ENCODE results near the gene SLC24A1.
A peak's percentile ranks its signal among the peaks of the same experiment; 100 is the strongest.
"Not testable (repeated sequence)": the region's sequence is repeated elsewhere in the genome, so short reads cannot be mapped to it uniquely, and the experiment has no call there.

The SLC24A1 gene

GRCh38 chr15:65598468-65598867, 23.3 kb upstream of the SLC24A1 start:
- Histone ChIP-seq H3K27me3 (ENCODE audit: low read depth, low read length) (no peaks in the 10 kb centered on the region), H3K9me3 (ENCODE audit: control insufficient read depth in 1 of 2, low read length in 2 of 2) (no peaks in the 10 kb centered on the region), H3K36me3 (ENCODE audit: control insufficient read depth in 1 of 2, insufficient read depth in 2 of 2, low read length in 2 of 2) (peaks cover 44 to 66% of the 10 kb centered on the region in 2 donors), H3K4me3 (ENCODE audit: low read depth in 1 of 2, low read length in 2 of 2) (no peak overlapping the region), H3K27ac (ENCODE audit: low read length) (no peak overlapping the region), H3K4me1 (ENCODE audit: control insufficient read depth in 1 of 2, insufficient read depth in 2 of 2, low read length in 2 of 2) (no peaks in the 10 kb centered on the region)

- H3K4me3 ChIP-seq (ENCODE audit: low read depth in 1 of 2, low read length in 2 of 2): no peak overlapping the region
- H3K27me3 ChIP-seq (ENCODE audit: low read depth, low read length): no peaks in the 10 kb centered on the region
- H3K4me1 ChIP-seq (ENCODE audit: control insufficient read depth in 1 of 2, insufficient read depth in 2 of 2, low read length in 2 of 2): no peaks in the 10 kb centered on the region
- H3K36me3 ChIP-seq (ENCODE audit: control insufficient read depth in 1 of 2, insufficient read depth in 2 of 2, low read length in 2 of 2): peaks cover 45 to 75% of the 10 kb centered on the region in 2 donors
- H3K27ac ChIP-seq (ENCODE audit: low read length): no peak overlapping the region
- no peaks in the 10 kb centered on the region for H3K9me3 ChIP-seq (ENCODE audit: control insufficient read depth in 1 of 2, low read length in 2 of 2)
Measured at GRCh38 chr15:65599677-65600076, 22.1 kb upstream of the SLC24A1 start.

- H3K27me3 ChIP-seq (ENCODE audit: low read depth, low read length): no peaks in the 10 kb centered on the region
- H3K27ac ChIP-seq (ENCODE audit: low read length): no peak overlapping the region
- H3K36me3 ChIP-seq (ENCODE audit: control insufficient read depth in 1 of 2, insufficient read depth in 2 of 2, low read length in 2 of 2): peaks cover 29 to 55% of the 10 kb centered on the region in 2 donors
- H3K4me3 ChIP-seq (ENCODE audit: low read depth in 1 of 2, low read length in 2 of 2): no peak overlapping the region
- H3K4me1 ChIP-seq (ENCODE audit: control insufficient read depth in 1 of 2, insufficient read depth in 2 of 2, low read length in 2 of 2): no peaks in the 10 kb centered on the region
- no peaks in the 10 kb centered on the region for H3K9me3 ChIP-seq (ENCODE audit: control insufficient read depth in 1 of 2, low read length in 2 of 2)
Measured at GRCh38 chr15:65603134-65603533, 18.6 kb upstream of the SLC24A1 start.

GRCh38 chr15:65603559-65603958, 18.2 kb upstream of the SLC24A1 start:
- Histone ChIP-seq H3K4me1 (ENCODE audit: control insufficient read depth in 1 of 2, insufficient read depth in 2 of 2, low read length in 2 of 2) (peaks cover 0 to 3% of the 10 kb centered on the region in 2 donors), H3K27ac (ENCODE audit: low read length) (no peak overlapping the region), H3K36me3 (ENCODE audit: control insufficient read depth in 1 of 2, insufficient read depth in 2 of 2, low read length in 2 of 2) (peaks cover 27 to 50% of the 10 kb centered on the region in 2 donors), H3K4me3 (ENCODE audit: low read depth in 1 of 2, low read length in 2 of 2) (no peak overlapping the region), H3K9me3 (ENCODE audit: control insufficient read depth in 1 of 2, low read length in 2 of 2) (no peaks in the 10 kb centered on the region), H3K27me3 (ENCODE audit: low read depth, low read length) (no peaks in the 10 kb centered on the region)

- Histone ChIP-seq H3K36me3 (ENCODE audit: control insufficient read depth in 1 of 2, insufficient read depth in 2 of 2, low read length in 2 of 2) (peaks cover 2 to 5% of the 10 kb centered on the region in 2 donors), H3K4me3 (ENCODE audit: low read depth in 1 of 2, low read length in 2 of 2) (peak within 1 kb of the TSS; percentile 90 to 97), H3K27ac (ENCODE audit: low read length) (peak within 1 kb of the TSS; percentile 95), H3K27me3 (ENCODE audit: low read depth, low read length) (no peaks in the 10 kb centered on the region), H3K4me1 (ENCODE audit: control insufficient read depth in 1 of 2, insufficient read depth in 2 of 2, low read length in 2 of 2) (peaks cover 4 to 30% of the 10 kb centered on the region in 2 donors), H3K9me3 (ENCODE audit: control insufficient read depth in 1 of 2, low read length in 2 of 2) (no peaks in the 10 kb centered on the region)
Measured at GRCh38 chr15:65610871-65611718, 10.6 kb upstream of the SLC24A1 start, which contains the start of gene INTS14. Gene INTS14 (minus strand): TSS chr15:65611131. CDS start chr15:65607380, 3,751 bp downstream.

GRCh38 chr15:65611888-65612615, 9.7 kb upstream of the SLC24A1 start:
- Histone ChIP-seq H3K27me3 (ENCODE audit: low read depth, low read length) (no peaks in the 10 kb centered on the region), H3K4me1 (ENCODE audit: control insufficient read depth in 1 of 2, insufficient read depth in 2 of 2, low read length in 2 of 2) (peaks cover 4 to 30% of the 10 kb centered on the region in 2 donors), H3K36me3 (ENCODE audit: control insufficient read depth in 1 of 2, insufficient read depth in 2 of 2, low read length in 2 of 2) (peaks cover 2% of the 10 kb centered on the region in 2 donors), H3K4me3 (ENCODE audit: low read depth in 1 of 2, low read length in 2 of 2) (peak overlapping the region; percentile 90 to 97), H3K27ac (ENCODE audit: low read length) (peak overlapping the region; percentile 95), H3K9me3 (ENCODE audit: control insufficient read depth in 1 of 2, low read length in 2 of 2) (no peaks in the 10 kb centered on the region)

- Histone ChIP-seq H3K27ac (ENCODE audit: low read length) (no peak overlapping the region), H3K4me1 (ENCODE audit: control insufficient read depth in 1 of 2, insufficient read depth in 2 of 2, low read length in 2 of 2) (peaks cover 4 to 30% of the 10 kb centered on the region in 2 donors), H3K4me3 (ENCODE audit: low read depth in 1 of 2, low read length in 2 of 2) (no peak overlapping the region), H3K9me3 (ENCODE audit: control insufficient read depth in 1 of 2, low read length in 2 of 2) (no peaks in the 10 kb centered on the region), H3K27me3 (ENCODE audit: low read depth, low read length) (no peaks in the 10 kb centered on the region), H3K36me3 (ENCODE audit: control insufficient read depth in 1 of 2, insufficient read depth in 2 of 2, low read length in 2 of 2) (peaks cover 0 to 2% of the 10 kb centered on the region in 2 donors)
Measured at GRCh38 chr15:65612616-65612946, 9.2 kb upstream of the SLC24A1 start.

- no peaks in the 10 kb centered on the region for H3K9me3 ChIP-seq (ENCODE audit: control insufficient read depth in 1 of 2, low read length in 2 of 2)
- peaks cover 4 to 30% of the 10 kb centered on the region in 2 donors for H3K4me1 ChIP-seq (ENCODE audit: control insufficient read depth in 1 of 2, insufficient read depth in 2 of 2, low read length in 2 of 2)
- no peak overlapping the region for H3K27ac ChIP-seq (ENCODE audit: low read length)
- peaks cover 0 to 2% of the 10 kb centered on the region in 2 donors for H3K36me3 ChIP-seq (ENCODE audit: control insufficient read depth in 1 of 2, insufficient read depth in 2 of 2, low read length in 2 of 2)
- H3K27me3 ChIP-seq (ENCODE audit: low read depth, low read length): no peaks in the 10 kb centered on the region
- no peak overlapping the region for H3K4me3 ChIP-seq (ENCODE audit: low read depth in 1 of 2, low read length in 2 of 2)
Measured at GRCh38 chr15:65612949-65613744, 8.6 kb upstream of the SLC24A1 start.

GRCh38 chr15:65615887-65616286, 5.9 kb upstream of the SLC24A1 start:
- H3K27ac ChIP-seq (ENCODE audit: low read length); H3K36me3 ChIP-seq (ENCODE audit: control insufficient read depth in 1 of 2, insufficient read depth in 2 of 2, low read length in 2 of 2); H3K9me3 ChIP-seq (ENCODE audit: control insufficient read depth in 1 of 2, low read length in 2 of 2); H3K27me3 ChIP-seq (ENCODE audit: low read depth, low read length); H3K4me3 ChIP-seq (ENCODE audit: low read depth in 1 of 2, low read length in 2 of 2); H3K4me1 ChIP-seq (ENCODE audit: control insufficient read depth in 1 of 2, insufficient read depth in 2 of 2, low read length in 2 of 2): not testable (repeated sequence)

GRCh38 chr15:65618560-65619109, 3.1 kb upstream of the SLC24A1 start:
- H3K27me3 ChIP-seq (ENCODE audit: low read depth, low read length): no peaks in the 10 kb centered on the region
- no peaks in the 10 kb centered on the region for H3K9me3 ChIP-seq (ENCODE audit: control insufficient read depth in 1 of 2, low read length in 2 of 2)
- no peaks in the 10 kb centered on the region for H3K4me1 ChIP-seq (ENCODE audit: control insufficient read depth in 1 of 2, insufficient read depth in 2 of 2, low read length in 2 of 2)
- no peak overlapping the region for H3K27ac ChIP-seq (ENCODE audit: low read length)
- H3K36me3 ChIP-seq (ENCODE audit: control insufficient read depth in 1 of 2, insufficient read depth in 2 of 2, low read length in 2 of 2): peaks cover 0 to 4% of the 10 kb centered on the region in 2 donors
- H3K4me3 ChIP-seq (ENCODE audit: low read depth in 1 of 2, low read length in 2 of 2): no peak overlapping the region

Measured in muscle layer of duodenum (tissue), 2 donors.